Kidney (tissue), 14 donors: ENCODE data around the gene CYTH1. TPM values are rescaled to one million over a fixed set of nuclear protein-coding genes. Genes with fewer than 3 reads are reported as not detected.

ENCODE experiments used
- DNase-seq, 5 donors: peaks; one replicate each; pipeline ENCODE4 v3.0.0-alpha.2; 2013 to 2020
- FAIRE-seq: peaks from 2 replicates; lab custom pipeline; 2012; peaks lifted over from hg19 to GRCh38; lab: Jason Lieb, UNC
- H3K27ac ChIP-seq, 2 donors: one replicate each; pipeline ENCODE4 v1.7.0; 2013; ENCODE audit warnings: low read depth in 2 of 2, low read length in 2 of 2, inconsistent platforms in 1 of 2
- H3K27me3 ChIP-seq: one replicate; pipeline ENCODE4 v1.7.1; 2013; ENCODE audit warnings: low read length, inconsistent platforms; ENCODE audit not compliant: control insufficient read depth, insufficient read depth
- H3K36me3 ChIP-seq, 3 donors: one replicate each; pipeline versions ENCODE4 v1.7.0 to v1.7.1; 2013; ENCODE audit warnings: low read length in 3 of 3, control low read depth in 1 of 3, inconsistent platforms in 1 of 3; ENCODE audit not compliant: insufficient read depth in 3 of 3, control insufficient read depth in 2 of 3
- H3K4me1 ChIP-seq, 3 donors: one replicate each; pipeline versions ENCODE4 v1.7.0 to v1.7.1; 2013; ENCODE audit warnings: low read length in 3 of 3, inconsistent platforms in 1 of 3, low read depth in 1 of 3; ENCODE audit not compliant: control insufficient read depth in 2 of 3, insufficient read depth in 2 of 3
- H3K4me3 ChIP-seq, 3 donors: one replicate each; pipeline versions ENCODE4 v1.7.0 to v1.8.1; 2013; ENCODE audit warnings: low read length in 3 of 3, control low read depth in 1 of 3, inconsistent platforms in 1 of 3
- H3K9ac ChIP-seq, 3 donors: one replicate each; pipeline versions ENCODE4 v1.7.0 to v1.7.1; 2013; ENCODE audit warnings: low read length in 3 of 3, control low read depth in 1 of 3, inconsistent platforms in 1 of 3
- H3K9me3 ChIP-seq, 3 donors: one replicate each; pipeline versions ENCODE4 v1.7.0 to v1.7.1; 2013; ENCODE audit warnings: low read length in 3 of 3, control low read depth in 1 of 3, inconsistent platforms in 1 of 3; ENCODE audit not compliant: control insufficient read depth in 2 of 3, insufficient read depth in 1 of 3
- CTCF ChIP-seq: IDR thresholded peaks from 3 replicates; pipeline ENCODE4 v1.5.1; 2012; ENCODE audit warnings: mild to moderate bottlenecking, moderate library complexity, borderline replicate concordance; ENCODE audit not compliant: insufficient read depth; ENCODE audit errors: extremely low read depth
- intact Hi-C: fragments of 100-400 bp; cut with DNase I; formaldehyde crosslinking; loops from one replicate; pipeline ENCODE4 v1.11.1; 2022
- polyA plus RNA-seq: library from polyadenylated mRNA; stranded (reverse); fragments of 350-450 nt; fragmentation: Illumina TruSeq; extraction: RNeasy Lipid Tissue Mini Kit (QIAGEN cat#74804); gene quantifications from one replicate; pipeline ENCODE4 v1.2.3, GENCODE V29; 2014; ENCODE audit warnings: low read depth, low replicate concordance; ENCODE audit not compliant: insufficient read depth
- total RNA-seq: library from RNA; stranded (reverse); fragmentation: NEBNext Ultra II Directional; extraction: Animal tissue kit (Norgen Biotek cat#: 25700); gene quantifications from one replicate; pipeline ENCODE4 v1.2.1, GENCODE V29; 2021
- donor health status: control.
- donor health status: control.
- donor health status: control.
- donor health status: control.
- donor health status: control.
- donor health status: DM: yes; HTN: yes; CAD: no.
- donor health status: Normal renal cell carcinoma (clear cell type).

CYTH1 gene
- total and polyA plus RNA-seq, 2 donors from 2014 or later = 25.3 to 59.7 TPM

- Histone ChIP-seq H3K36me3 (no peaks in the 10 kb centered on the region), H3K4me1 (peaks cover 0 to 7% (median 0%) of the 10 kb centered on the region in 3 donors), H3K27me3 (no peaks in the 10 kb centered on the region), H3K4me3 (no peak overlapping the region), H3K9ac (no peak overlapping the region), H3K9me3 (no peaks in the 10 kb centered on the region), H3K27ac (no peak overlapping the region)
- intact Hi-C loops = no loop called here
- FAIRE-seq (no peak), DNase-seq (no peak)
- no peak for TF ChIP-seq CTCF
Observed at GRCh38 chr17:78771758-78772382, 10.2 kb downstream of the CYTH1 start.

GRCh38 chr17:78769196-78769773 is 12.8 kb downstream of the CYTH1 start:
- H3K36me3 ChIP-seq = no peaks in the 10 kb centered on the region
- intact Hi-C loops = no loop called here
- no peaks in the 10 kb centered on the region for H3K9me3 ChIP-seq
- H3K4me1 ChIP-seq = peaks cover 0 to 7% (median 0%) of the 10 kb centered on the region in 3 donors
- FAIRE-seq (no peak), DNase-seq (no peak)
- H3K27ac ChIP-seq = no peak overlapping the region
- TF ChIP-seq CTCF = no peak
- H3K27me3 ChIP-seq = no peaks in the 10 kb centered on the region
- H3K9ac ChIP-seq = no peak overlapping the region
- no peak overlapping the region for H3K4me3 ChIP-seq

GRCh38 chr17:78767806-78768205 is 14.3 kb downstream of the CYTH1 start:
- DNase-seq (no peak), FAIRE-seq (no peak)
- Histone ChIP-seq H3K9ac (no peak overlapping the region), H3K36me3 (no peaks in the 10 kb centered on the region), H3K27me3 (no peaks in the 10 kb centered on the region), H3K4me1 (peaks cover 0 to 8% (median 0%) of the 10 kb centered on the region in 3 donors), H3K9me3 (no peaks in the 10 kb centered on the region), H3K4me3 (no peak overlapping the region), H3K27ac (no peak overlapping the region)
- TF ChIP-seq CTCF = no peak
- intact Hi-C loops = no loop called here
